T-helper 1 cell (primary cell): ENCODE results near the gene XAGE2.
"Not testable (repeated sequence)": the region's sequence is repeated elsewhere in the genome, so short reads cannot be mapped to it uniquely, and the experiment has no call there.

Source experiments
- DNase-seq, 5 donors: peaks; one replicate each; pipeline ENCODE4 v3.0.0-alpha.2; 2012 to 2020
- total RNA-seq, 4 donors: gene quantifications; one replicate each; lab custom pipeline; 2026; lab: John Stamatoyannopoulos, UW

Gene XAGE2, protein sequence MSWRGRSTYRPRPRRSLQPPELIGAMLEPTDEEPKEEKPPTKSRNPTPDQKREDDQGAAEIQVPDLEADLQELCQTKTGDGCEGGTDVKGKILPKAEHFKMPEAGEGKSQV
- 0 reads per million in 4 donors for total RNA-seq

GRCh38 chrX:52368368-52369055 is at the start of gene XAGE2:
TSS of gene XAGE2 (plus strand) at chrX:52369021. CDS start at chrX:52370015, 994 bp downstream.
- DNase-seq, result no peak

DNA sequence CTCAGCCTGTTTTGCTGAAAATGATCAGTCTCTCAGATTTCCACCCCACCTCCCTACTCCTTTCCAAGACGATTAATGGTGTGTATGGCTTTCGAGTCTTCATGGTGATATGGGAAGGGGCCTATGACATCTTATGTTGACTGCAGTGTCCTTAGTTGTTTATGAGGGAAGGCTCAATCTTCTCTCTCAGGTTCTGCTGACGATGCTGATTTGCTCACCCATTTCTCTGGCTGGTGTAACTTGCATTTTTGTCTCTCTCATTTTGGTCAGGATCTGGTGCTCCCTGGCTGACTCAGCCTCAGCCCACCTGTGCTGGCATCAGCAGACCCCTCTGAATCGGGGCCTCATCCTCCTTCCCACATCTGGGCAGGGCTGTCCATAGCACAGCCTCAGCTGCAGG is 31.4 kb upstream of the XAGE2 start:
- no peak for DNase-seq

GRCh38 chrX:52341493-52341892 is 27.3 kb upstream of the XAGE2 start:
- DNase-seq, result no peak

GRCh38 chrX:52343131-52343530 is 25.7 kb upstream of the XAGE2 start:
- DNase-seq, result not testable (repeated sequence)

DNA sequence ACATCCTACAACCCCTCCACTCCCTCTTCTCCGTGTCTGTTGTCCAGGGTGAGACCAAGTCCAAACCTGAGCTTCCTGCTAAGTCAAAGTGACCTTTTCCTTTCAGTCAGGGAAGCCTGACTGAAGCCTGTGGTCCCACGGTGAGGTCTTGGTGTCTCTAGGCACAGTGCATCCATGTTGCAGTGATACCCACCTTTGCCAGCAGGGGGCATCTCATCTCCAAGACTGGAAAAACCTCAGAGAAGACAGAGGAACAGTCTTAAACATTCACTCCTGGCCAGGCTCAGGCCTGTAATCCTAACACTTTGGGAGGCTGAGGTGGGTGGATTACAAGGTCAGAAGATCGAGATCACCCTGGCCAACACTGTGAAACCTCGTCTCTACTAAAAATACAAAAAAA is 23.4 kb upstream of the XAGE2 start:
- peak in 2 of 5 donors; percentile 17 to 32 for DNase-seq

GRCh38 chrX:52346174-52347165 is 22.4 kb upstream of the XAGE2 start:
- DNase-seq, result no peak

- no peak for DNase-seq
These were observed 19.1 kb upstream of the XAGE2 start for GRCh38 chrX:52349681-52350080.

GRCh38 chrX:52352551-52352950 is 16.3 kb upstream of the XAGE2 start:
- no peak for DNase-seq

DNA sequence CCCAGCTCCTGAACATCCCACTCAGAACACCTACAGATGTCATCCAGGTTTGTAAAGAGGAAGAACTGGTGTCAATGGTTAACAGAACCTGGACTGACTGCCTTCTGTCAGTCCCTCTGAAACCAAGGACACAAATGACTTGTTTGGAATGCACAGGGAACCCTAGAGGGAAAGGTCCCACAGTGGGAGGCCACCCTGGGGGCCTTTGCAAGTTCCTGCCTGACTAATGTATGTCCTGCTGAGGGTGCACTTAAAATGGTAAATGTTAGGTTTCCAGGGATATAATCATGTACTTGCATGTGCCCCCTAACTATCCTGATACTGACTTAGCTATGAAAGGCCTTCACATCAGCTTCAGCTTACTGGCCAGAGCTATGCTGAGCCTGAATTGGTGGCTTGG is 15.0 kb upstream of the XAGE2 start:
- no peak for DNase-seq

DNA sequence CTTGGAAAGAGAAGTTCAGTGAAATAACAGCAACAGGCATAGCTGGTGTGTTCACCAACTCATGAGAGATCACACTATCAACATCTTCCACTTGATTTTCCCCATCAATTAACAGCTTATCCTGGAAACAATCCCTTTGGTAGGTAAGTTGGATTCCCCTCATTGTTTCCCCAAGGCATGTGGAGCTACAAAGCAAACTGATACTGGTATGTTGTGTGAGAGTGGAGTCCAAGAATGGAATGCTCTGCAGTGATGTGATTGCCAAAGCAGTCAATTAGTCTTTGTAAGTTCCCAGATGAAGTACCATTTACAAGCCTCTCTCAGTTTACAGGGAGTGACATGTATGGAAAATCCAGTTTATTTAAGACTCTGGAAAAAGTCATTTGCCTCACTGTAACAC is 13.7 kb upstream of the XAGE2 start:
- DNase-seq, result no peak

GRCh38 chrX:52359614-52360232 is 9.1 kb upstream of the XAGE2 start:
- no peak for DNase-seq

DNA sequence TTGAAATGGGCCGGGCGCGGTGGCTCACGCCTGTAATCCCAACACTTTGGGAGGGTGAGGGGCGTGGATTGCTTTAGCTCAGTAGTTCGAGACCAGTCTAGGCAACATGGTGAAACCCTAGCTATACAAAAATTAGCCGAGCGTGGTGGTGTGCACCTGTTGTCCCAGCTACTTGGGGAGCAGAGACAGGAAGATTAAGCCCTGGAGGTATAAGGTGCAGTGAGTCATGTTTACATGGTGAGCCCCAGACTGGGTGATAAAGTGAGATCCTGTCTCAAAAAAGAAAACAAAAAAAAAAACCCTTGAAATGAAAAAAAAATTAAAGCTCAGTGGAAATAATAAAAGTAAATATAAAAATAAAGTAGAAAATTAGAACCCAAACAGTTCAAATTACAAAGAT is 6.9 kb upstream of the XAGE2 start:
- no peak for DNase-seq

- no peak for DNase-seq
These were observed 5.5 kb upstream of the XAGE2 start for GRCh38 chrX:52363247-52363883.

GRCh38 chrX:52378870-52379269 is 10.0 kb downstream of the XAGE2 start:
- DNase-seq, result no peak

- no peak for DNase-seq
These were observed 12.2 kb downstream of the XAGE2 start for GRCh38 chrX:52380993-52381392.

DNA sequence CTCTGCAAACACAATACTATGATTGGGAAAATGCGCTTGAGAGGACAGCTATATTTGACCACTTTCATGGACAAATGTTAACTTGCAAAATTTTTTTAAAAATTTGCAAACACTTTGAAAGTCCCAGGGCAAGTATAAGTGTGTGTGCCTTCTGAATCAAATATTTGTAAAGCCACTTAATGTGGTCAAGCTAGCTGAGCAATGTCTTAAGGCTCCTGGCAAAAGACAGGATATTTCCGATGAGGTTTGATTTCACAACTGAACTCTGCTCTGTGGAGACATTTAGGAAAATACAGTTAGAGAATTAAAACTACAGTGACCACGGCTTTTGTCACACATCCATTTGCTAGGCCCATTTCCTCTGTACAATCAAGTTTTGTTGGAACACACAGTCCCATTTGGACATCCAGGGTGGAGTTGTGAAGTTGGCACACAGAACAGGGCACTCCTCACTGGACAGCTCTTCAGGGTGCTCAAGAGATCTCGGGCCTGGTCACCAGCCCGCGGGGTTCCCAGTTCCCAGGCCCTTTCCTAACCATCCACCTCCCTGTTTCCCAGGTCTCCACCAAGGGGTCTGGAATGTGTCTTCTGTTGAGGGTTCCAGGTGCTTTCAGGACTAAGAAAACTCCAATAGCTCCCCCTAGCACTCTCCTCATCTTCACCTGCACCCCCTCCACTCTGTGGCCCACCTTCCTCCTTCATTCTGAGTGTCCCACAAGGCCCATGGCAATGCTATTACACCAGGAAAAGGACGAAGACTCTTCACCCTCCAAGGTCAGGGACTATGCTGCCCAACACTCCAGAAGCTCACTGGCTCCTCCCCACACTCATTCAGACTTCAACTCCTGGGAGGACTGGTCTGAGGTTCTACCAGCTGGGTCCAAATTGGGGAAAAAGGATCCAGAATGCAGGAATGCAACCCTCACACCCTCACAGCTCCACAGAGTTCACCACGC is 41.9 kb downstream of the XAGE2 start:
- no peak for DNase-seq

DNA sequence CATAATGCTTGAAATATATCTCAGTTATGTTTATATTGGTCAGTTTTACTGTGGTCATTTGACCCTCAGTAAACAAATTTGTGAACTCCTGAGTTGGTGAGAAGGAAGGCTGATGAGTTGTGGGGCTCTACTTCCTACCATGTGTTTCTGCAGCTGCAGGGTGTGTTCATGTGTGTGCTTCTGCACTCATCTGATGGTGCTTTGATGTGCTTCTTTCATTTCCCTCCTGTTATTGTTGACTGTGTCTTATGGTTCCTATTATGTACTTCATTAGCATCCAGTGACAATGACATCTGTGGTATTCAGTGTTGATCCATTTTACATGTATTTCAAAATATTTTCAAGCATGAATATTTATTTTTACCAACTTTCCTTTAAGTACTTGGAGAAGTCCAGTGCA is 46.5 kb downstream of the XAGE2 start:
- DNase-seq, result no peak

DNA sequence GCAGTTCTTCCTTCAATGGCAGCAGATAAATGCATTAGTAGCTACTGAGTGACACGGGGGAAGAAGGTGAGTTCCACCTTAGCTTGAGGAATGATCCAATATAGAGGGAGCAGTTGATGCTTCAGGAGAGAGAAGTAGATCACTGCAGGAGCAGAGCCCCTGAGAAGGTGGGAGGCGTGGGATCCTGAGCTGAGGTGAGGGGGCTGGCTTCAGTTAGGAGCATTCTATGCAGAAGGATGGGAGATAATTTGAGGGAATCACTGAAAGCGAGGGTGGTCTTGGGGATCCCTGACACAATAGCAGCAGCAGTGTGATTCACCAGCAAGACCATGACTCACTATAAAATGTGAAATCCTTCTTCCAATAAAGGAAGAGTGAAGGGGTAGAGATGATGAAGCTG is 48.0 kb downstream of the XAGE2 start:
- no peak for DNase-seq

DNA sequence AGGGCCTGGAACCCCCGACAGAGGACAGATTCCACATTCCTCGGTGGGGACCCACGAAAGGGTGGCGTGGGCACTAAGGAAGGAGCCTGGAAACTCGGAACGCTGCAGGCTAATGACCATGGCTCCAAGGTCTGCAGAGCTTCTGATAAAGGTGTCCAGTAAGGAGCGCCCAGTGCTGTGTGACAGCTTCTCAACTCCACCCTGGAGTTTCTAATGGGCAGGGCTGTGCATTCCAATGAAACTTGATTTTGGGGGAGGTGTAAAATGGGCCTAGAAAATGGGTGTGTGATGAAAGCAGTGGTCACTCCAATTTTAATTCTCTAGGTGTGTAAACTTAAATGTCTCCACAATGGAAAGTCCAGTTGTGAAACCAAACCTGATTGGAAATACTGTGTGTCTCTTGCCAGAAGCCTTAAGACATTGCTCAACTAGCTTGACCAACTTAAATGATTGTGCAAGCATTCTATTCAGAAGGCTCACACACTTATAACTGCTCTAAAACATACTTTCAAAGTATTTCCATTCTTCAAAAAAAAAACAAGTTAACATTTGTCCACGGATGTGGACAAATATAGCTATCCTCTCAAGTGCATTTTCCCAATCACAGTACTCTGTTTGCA is 52.1 kb downstream of the XAGE2 start:
- no peak for DNase-seq

DNA sequence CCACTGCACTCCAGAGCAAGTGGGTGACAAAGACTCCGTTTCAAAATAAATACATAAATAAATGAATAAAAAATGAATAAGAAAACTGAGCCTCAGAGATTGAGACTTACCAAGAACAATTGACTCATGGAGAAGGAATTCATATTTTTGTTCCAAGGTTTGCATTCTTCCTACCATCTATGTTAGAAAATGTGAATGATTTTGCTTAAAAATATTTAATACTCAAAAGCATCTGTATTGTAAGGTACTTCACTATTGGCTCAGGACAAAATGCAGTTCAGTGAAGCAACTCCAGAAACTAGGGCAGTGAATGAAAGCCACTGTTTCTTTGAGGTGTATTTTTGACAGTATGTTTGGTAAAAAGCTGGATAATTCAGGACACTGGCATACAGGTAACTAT is 54.1 kb downstream of the XAGE2 start:
- DNase-seq, result no peak

GRCh38 chrX:52424656-52425055 is 55.8 kb downstream of the XAGE2 start:
- DNase-seq, result no peak
